Measurements from ENCODE around the gene CYRIA.

CYRIA gene

GRCh38 chr2:16645775-16646559 lies 19.7 kb downstream of the CYRIA start:
- DNase-seq (ENCODE audit: low read depth), result peak; percentile 12

DNA sequence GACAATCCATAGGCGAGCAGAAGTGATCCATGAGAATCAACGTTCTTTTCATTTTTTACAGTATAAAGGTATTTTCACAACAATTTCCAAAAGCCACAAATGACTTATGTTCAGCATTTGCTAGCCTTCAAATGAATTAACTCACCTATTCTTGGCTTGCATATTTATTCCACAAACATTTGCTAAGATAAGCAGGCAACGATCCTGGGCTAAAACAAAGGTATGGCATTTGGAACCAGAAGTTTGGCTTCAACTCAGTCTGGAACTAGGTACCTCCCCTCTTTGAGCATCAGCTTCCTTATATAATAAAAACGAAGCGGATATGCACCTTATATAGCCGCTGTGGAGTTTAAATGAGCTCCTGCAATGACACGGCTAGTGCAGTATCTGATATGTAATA lies 20.5 kb downstream of the CYRIA start:
- TF ChIP-seq, protein P1, sequence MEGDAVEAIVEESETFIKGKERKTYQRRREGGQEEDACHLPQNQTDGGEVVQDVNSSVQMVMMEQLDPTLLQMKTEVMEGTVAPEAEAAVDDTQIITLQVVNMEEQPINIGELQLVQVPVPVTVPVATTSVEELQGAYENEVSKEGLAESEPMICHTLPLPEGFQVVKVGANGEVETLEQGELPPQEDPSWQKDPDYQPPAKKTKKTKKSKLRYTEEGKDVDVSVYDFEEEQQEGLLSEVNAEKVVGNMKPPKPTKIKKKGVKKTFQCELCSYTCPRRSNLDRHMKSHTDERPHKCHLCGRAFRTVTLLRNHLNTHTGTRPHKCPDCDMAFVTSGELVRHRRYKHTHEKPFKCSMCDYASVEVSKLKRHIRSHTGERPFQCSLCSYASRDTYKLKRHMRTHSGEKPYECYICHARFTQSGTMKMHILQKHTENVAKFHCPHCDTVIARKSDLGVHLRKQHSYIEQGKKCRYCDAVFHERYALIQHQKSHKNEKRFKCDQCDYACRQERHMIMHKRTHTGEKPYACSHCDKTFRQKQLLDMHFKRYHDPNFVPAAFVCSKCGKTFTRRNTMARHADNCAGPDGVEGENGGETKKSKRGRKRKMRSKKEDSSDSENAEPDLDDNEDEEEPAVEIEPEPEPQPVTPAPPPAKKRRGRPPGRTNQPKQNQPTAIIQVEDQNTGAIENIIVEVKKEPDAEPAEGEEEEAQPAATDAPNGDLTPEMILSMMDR (conservative IDR thresholded peaks at IDR 0.05; ENCODE audit: low read depth, low read length), result no peak
- no peak for DNase-seq (ENCODE audit: low read depth)
- H3K4me3 ChIP-seq (ENCODE audit: low read depth, low read length), result no peak overlapping the region

More at GRCh38 chr2:16645775-16646559, 19.7 kb downstream of the CYRIA start:
- TF ChIP-seq, protein P1 (conservative IDR thresholded peaks at IDR 0.05; ENCODE audit: low read depth, low read length), result no peak
- H3K4me3 ChIP-seq (ENCODE audit: low read depth, low read length), result no peak overlapping the region

DNA sequence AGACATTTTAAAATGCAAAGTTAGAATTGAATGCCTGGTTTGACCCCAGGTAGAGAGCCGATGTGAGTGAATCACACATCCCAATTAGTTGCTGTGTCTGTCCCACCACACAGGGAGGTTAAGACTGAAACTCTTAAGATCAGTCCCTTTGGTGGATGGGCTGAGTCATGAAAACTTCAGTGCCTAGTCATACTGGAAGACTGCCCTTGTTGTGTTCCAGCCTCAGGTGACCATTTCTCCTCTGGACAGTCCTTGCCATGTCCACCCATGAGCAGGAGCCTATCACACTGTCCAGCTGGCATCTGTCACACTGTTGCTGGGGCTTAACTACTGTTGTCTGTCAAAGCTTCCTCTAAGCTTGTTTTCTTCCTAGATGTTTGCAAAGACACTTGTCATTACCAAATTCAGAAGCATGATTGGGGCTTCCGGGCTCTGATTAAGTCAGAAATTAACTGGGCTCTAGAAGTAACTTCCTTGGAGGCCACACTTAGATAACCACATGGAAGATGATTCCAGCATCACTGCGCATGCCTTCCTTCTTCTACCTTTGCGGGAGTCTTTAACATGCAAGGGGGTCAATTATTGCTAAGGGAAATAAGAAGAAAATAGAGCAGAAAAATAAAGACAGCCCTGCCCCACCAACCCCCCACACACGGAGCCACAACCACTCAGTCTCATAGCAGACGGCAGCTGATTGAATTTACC lies 21.3 kb downstream of the CYRIA start:
- DNase-seq (ENCODE audit: low read depth), result peak; percentile 14
- TF ChIP-seq, protein P1 (conservative IDR thresholded peaks at IDR 0.05; ENCODE audit: low read depth, low read length), result no peak

DNA sequence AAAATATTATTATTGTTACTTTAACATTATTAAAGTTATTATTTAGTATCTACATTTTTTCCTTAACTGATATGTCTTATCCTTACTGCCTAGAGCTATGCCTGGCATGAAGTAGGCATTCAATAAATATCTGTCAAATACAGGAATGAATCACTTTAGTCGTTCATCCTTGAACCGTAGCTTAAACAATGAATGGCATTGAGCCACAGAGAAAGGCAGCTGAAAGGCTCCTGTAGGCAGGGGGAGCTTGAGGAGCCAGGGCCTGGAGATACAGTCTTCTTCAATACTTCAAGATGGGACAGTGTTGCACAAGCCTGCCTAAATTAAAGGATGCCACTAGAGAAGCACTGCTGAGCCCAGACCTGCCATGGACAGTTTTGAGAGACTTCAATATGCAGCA lies 22.5 kb downstream of the CYRIA start:
- TF ChIP-seq, protein P1 (conservative IDR thresholded peaks at IDR 0.05; ENCODE audit: low read depth, low read length), result no peak
- no peak overlapping the region for H3K4me3 ChIP-seq (ENCODE audit: low read depth, low read length)
- no peak for DNase-seq (ENCODE audit: low read depth)

More for the DNA sequence above, 21.3 kb downstream of the CYRIA start:
- H3K4me3 ChIP-seq (ENCODE audit: low read depth, low read length), result no peak overlapping the region

DNA sequence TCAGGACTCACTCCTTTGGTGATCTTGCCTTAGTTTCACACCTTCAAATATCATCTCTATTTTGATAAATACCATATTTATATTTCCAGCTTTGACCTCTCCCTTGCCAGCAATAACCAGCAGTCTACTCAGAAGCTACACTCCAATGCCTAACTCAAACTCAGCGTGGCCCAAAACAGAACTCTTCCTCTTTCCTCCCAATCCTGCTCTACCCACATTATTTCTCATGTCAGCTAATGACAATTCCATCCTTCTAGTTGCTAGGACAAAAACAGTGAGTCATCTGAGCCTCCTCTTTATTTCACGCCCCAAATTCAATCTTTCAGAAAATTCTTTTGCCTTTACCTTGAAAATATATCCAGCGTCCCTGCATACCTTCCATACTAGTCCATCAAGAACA lies 23.5 kb downstream of the CYRIA start:
- no peak overlapping the region for H3K4me3 ChIP-seq (ENCODE audit: low read depth, low read length)
- TF ChIP-seq, protein P1 (conservative IDR thresholded peaks at IDR 0.05; ENCODE audit: low read depth, low read length), result no peak
- no peak for DNase-seq (ENCODE audit: low read depth)

DNA sequence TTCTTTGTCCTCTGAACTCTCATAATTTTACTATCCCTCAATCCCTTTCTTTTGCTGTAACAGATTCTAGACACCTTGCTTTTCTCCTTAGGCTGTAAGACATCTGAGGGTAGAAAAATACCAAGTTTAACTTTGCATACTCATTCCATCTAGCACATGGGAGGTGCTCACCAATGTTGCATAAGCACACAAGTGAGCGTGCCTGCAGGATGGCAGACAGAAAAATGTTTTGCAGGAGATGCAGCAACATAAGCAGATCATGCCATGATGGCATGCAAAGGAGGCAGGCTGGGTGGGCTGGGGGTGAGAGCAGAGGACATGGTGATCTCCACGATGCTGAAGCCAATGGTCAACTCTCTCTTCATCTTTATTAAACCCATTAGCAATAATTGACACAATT lies 24.1 kb downstream of the CYRIA start:
- TF ChIP-seq, protein P1 (conservative IDR thresholded peaks at IDR 0.05; ENCODE audit: low read depth, low read length), result no peak
- H3K4me3 ChIP-seq (ENCODE audit: low read depth, low read length), result no peak overlapping the region
- peak; percentile 17 for DNase-seq (ENCODE audit: low read depth)

All from choroid plexus epithelial cell (primary cell).